Thymus (tissue), 11 donors: Measurements from ENCODE around the gene ABHD17C. TPM values are rescaled to one million over a fixed set of nuclear protein-coding genes. Genes with fewer than 3 reads are reported as not detected.
A peak's percentile ranks its signal among the peaks of the same experiment; 100 is the strongest.

Experiments used
- DNase-seq, 9 donors: peaks; one replicate each; pipeline ENCODE4 v3.0.0-alpha.2; 2013; ENCODE audit warnings: low spot score in 9 of 9, low read depth in 6 of 9, missing footprints in 1 of 9
- H3K27ac ChIP-seq, 2 donors: one replicate each; pipeline ENCODE4 v1.5.1; 2013; ENCODE audit warnings: control low read depth in 1 of 2, low read depth in 1 of 2, low read length in 1 of 2, mild to moderate bottlenecking in 1 of 2, moderate library complexity in 1 of 2
- H3K27me3 ChIP-seq, 2 donors: one replicate each; pipeline ENCODE4 v1.5.1; 2013; ENCODE audit warnings: low read length in 1 of 2; ENCODE audit not compliant: control insufficient read depth in 2 of 2, insufficient read depth in 1 of 2
- H3K36me3 ChIP-seq, 2 donors: one replicate each; pipeline ENCODE4 v1.5.1; 2013; ENCODE audit warnings: low read length in 1 of 2, mild to moderate bottlenecking in 1 of 2, moderate library complexity in 1 of 2; ENCODE audit not compliant: control insufficient read depth in 2 of 2, insufficient read depth in 2 of 2
- H3K4me1 ChIP-seq, 2 donors: one replicate each; pipeline ENCODE4 v1.5.1; 2013; ENCODE audit warnings: low read length in 2 of 2; ENCODE audit not compliant: control insufficient read depth in 2 of 2, insufficient read depth in 2 of 2
- H3K4me3 ChIP-seq, 2 donors: one replicate each; pipeline ENCODE4 v1.5.1; 2013; ENCODE audit warnings: low read length in 2 of 2, control low read depth in 1 of 2, mild to moderate bottlenecking in 1 of 2
- H3K9me3 ChIP-seq, 2 donors: one replicate each; pipeline ENCODE4 v1.5.1; 2013; ENCODE audit warnings: low read length in 1 of 2, mild to moderate bottlenecking in 1 of 2; ENCODE audit not compliant: control insufficient read depth in 2 of 2, insufficient read depth in 1 of 2
- WGBS: extraction: QIAGEN DNeasy Blood & Tissue Kit; methylation state at CpG from one replicate; pipeline ENCODE4 v1.1.7; 2013; 5-methylcytosine and 5-hydroxymethylcytosine counted together
- polyA plus RNA-seq: library from polyadenylated mRNA; stranded (reverse); fragments of 200-250 nt; gene quantifications from one replicate; pipeline ENCODE4 v1.2.3, GENCODE V29; 2013
- total RNA-seq: library from RNA; stranded (reverse); fragments of 120-200 nt; gene quantifications from one replicate; pipeline ENCODE4 v1.2.4, GENCODE V29; 2013
- donor health status: healthy.

The ABHD17C gene
- total and polyA plus RNA-seq, 2 donors, result 2.0 to 29.2 TPM

- DNase-seq, result peak in 4 of 9 donors; percentile 17 to 67 (median 47)
- 8% methylated on average over 40 of the region's 40 CpGs for WGBS
- Histone ChIP-seq H3K36me3 (no peaks in the 10 kb centered on the region), H3K27me3 (peaks cover 48 to 57% of the 10 kb centered on the region in 2 donors), H3K4me3 (no peak overlapping the region), H3K9me3 (no peaks in the 10 kb centered on the region), H3K4me1 (peaks cover 2 to 38% of the 10 kb centered on the region in 2 donors), H3K27ac (no peak overlapping the region)
Measured at GRCh38 chr15:80780416-80781221, 85.5 kb downstream of the ABHD17C start.

DNA sequence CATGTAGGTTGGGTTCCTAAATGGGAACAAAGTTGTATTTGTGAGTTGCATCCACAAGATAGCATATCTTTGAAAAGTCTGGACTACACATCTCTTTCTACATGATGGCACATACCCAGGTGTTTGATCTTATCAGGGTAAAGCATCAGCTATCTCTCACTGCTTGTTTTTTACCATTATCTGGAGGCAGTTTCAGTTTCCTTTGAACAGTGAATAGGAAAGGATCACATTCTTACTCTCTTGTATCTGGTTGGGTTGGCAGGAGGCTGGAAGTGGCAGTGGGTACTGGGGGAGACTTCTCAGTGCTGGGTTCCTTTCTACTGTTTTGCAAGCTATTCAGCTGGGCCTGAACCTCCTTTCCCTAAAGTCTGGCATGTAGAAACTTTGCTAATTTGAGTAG is 88.2 kb downstream of the ABHD17C start:
- Histone ChIP-seq H3K27ac (no peak overlapping the region), H3K9me3 (no peaks in the 10 kb centered on the region), H3K4me3 (no peak overlapping the region), H3K4me1 (peaks cover 2 to 33% of the 10 kb centered on the region in 2 donors), H3K27me3 (peaks cover 35 to 40% of the 10 kb centered on the region in 2 donors), H3K36me3 (no peaks in the 10 kb centered on the region)
- peak in 3 of 9 donors; percentile 7 to 56 (median 31) for DNase-seq

GRCh38 chr15:80785335-80785734 is 90.2 kb downstream of the ABHD17C start:
- Histone ChIP-seq H3K4me3 (no peak overlapping the region), H3K27ac (no peak overlapping the region), H3K4me1 (peaks cover 2 to 22% of the 10 kb centered on the region in 2 donors), H3K27me3 (peaks cover 14 to 20% of the 10 kb centered on the region in 2 donors), H3K9me3 (no peaks in the 10 kb centered on the region), H3K36me3 (no peaks in the 10 kb centered on the region)
- no peak for DNase-seq
- WGBS, result 97% methylated on average over 5 of the region's 5 CpGs

DNA sequence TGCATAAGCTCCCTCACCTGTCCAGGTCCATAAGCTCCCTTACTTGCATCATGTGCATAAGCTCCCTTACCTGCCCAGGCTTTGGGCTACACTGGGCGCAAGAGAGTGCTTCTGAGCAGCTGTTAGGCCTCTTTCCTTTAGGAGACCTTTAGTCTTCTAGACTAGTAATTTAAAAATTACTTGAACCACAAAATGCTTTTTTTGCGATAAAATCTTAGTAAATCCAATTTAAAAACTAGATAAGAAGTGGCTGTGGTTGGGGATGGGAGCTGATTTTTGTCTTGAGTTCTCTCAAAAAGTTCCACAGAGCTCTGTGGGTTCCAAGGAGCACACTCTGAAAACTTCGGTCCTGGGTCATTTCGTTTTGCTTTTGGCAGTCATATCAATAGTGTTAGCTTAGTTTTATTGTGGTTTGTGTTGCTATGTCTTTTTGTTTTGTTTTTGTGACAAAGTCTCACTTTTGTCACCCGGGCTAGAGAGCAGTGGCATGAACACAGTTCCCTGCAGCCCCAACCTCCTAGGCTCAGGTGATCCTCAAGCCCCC is 90.8 kb downstream of the ABHD17C start:
- Histone ChIP-seq H3K9me3 (no peaks in the 10 kb centered on the region), H3K36me3 (no peaks in the 10 kb centered on the region), H3K4me3 (no peak overlapping the region), H3K27me3 (peaks cover 11 to 14% of the 10 kb centered on the region in 2 donors), H3K27ac (no peak overlapping the region), H3K4me1 (peaks cover 2 to 19% of the 10 kb centered on the region in 2 donors)
- WGBS, result 97% methylated on average over 5 of the region's 5 CpGs
- DNase-seq, result no peak

- 97% methylated on average over 3 of the region's 3 CpGs for WGBS
- Histone ChIP-seq H3K4me1 (peaks cover 2 to 18% of the 10 kb centered on the region in 2 donors), H3K9me3 (no peaks in the 10 kb centered on the region), H3K27ac (no peak overlapping the region), H3K27me3 (peaks cover 2% of the 10 kb centered on the region in 2 donors), H3K36me3 (no peaks in the 10 kb centered on the region), H3K4me3 (no peak overlapping the region)
- DNase-seq, result no peak
Measured at GRCh38 chr15:80787316-80787715, 92.2 kb downstream of the ABHD17C start.

GRCh38 chr15:80788536-80788935 is 93.4 kb downstream of the ABHD17C start:
- DNase-seq, result no peak
- Histone ChIP-seq H3K9me3 (no peaks in the 10 kb centered on the region), H3K36me3 (no peaks in the 10 kb centered on the region), H3K27me3 (peaks cover 2% of the 10 kb centered on the region in 2 donors), H3K4me1 (peaks cover 2 to 13% of the 10 kb centered on the region in 2 donors), H3K27ac (no peak overlapping the region), H3K4me3 (no peak overlapping the region)
- WGBS, result 87% methylated on average over 6 of the region's 6 CpGs

- peaks cover 2 to 6% of the 10 kb centered on the region in 2 donors for H3K4me1 ChIP-seq
- no peak for DNase-seq
- WGBS, result 75% methylated on average over 5 of the region's 5 CpGs
- no peak overlapping the region for H3K4me3 ChIP-seq
- H3K9me3 ChIP-seq, result no peaks in the 10 kb centered on the region
- peaks cover 0 to 2% of the 10 kb centered on the region in 2 donors for H3K27me3 ChIP-seq
- H3K36me3 ChIP-seq, result no peaks in the 10 kb centered on the region
- H3K27ac ChIP-seq, result no peak overlapping the region
Measured at GRCh38 chr15:80789296-80789695, 94.2 kb downstream of the ABHD17C start.

- DNase-seq, result no peak
- Histone ChIP-seq H3K4me3 (no peak overlapping the region), H3K4me1 (peaks cover under 1% of the 10 kb centered on the region in 2 donors), H3K27ac (no peak overlapping the region), H3K9me3 (no peaks in the 10 kb centered on the region), H3K36me3 (no peaks in the 10 kb centered on the region), H3K27me3 (peaks cover 0 to 2% of the 10 kb centered on the region in 2 donors)
- 69% methylated on average over 4 of the region's 4 CpGs for WGBS
Measured at GRCh38 chr15:80789796-80790195, 94.7 kb downstream of the ABHD17C start.

DNA sequence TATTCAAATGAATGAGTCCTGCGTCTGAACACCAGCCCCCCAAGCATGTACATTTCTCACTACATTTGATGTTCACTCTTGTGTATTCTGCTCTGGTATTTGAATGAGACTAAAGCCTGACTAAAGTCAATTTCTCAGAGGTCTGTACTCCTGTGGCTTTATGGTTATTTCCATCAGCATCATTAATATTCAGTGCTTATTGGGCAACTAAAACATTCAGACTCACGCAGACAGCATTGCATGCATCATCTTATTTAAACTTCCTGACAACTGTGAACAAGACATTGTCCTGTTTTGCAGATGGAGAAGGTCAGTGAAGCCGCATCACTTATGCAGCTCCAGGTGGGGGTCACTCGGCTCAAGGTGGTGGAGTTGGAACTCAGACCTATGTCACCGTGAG is 95.1 kb downstream of the ABHD17C start:
- 97% methylated on average over 5 of the region's 5 CpGs for WGBS

More for the DNA sequence above, 95.1 kb downstream of the ABHD17C start:
- no peaks in the 10 kb centered on the region for H3K9me3 ChIP-seq
- H3K36me3 ChIP-seq, result no peaks in the 10 kb centered on the region
- peaks cover 0 to 2% of the 10 kb centered on the region in 2 donors for H3K27me3 ChIP-seq
- DNase-seq, result no peak
- H3K4me1 ChIP-seq, result no peaks in the 10 kb centered on the region
- H3K4me3 ChIP-seq, result no peak overlapping the region
- H3K27ac ChIP-seq, result no peak overlapping the region
